Endothelial cell (in vitro differentiated cells): ENCODE data around the gene PLCB2. TPM values are rescaled to one million over a fixed set of nuclear protein-coding genes. Genes with fewer than 3 reads are reported as not detected.

Experiments
- DNase-seq: peaks from one replicate; pipeline ENCODE4 v3.0.0; 2021; ENCODE audit warnings: low spot score
- H3K27ac Mint-ChIP-seq: one replicate; pipeline ENCODE4 v1.8.0; 2021; ENCODE audit warnings: mixed read lengths, inconsistent platforms; ENCODE audit not compliant: unreplicated experiment
- H3K27me3 Mint-ChIP-seq: one replicate; pipeline ENCODE4 v1.8.0; 2021; ENCODE audit warnings: mild to moderate bottlenecking, moderate library complexity, mixed read lengths, inconsistent platforms; ENCODE audit not compliant: unreplicated experiment
- H3K36me3 Mint-ChIP-seq: one replicate; pipeline ENCODE4 v1.8.0; 2021; ENCODE audit warnings: mild to moderate bottlenecking, low read depth, mixed read lengths, inconsistent platforms; ENCODE audit not compliant: unreplicated experiment
- H3K4me1 Mint-ChIP-seq: one replicate; pipeline ENCODE4 v1.8.0; 2021; ENCODE audit warnings: mild to moderate bottlenecking, mixed read lengths, inconsistent platforms; ENCODE audit not compliant: unreplicated experiment
- H3K4me3 Mint-ChIP-seq: one replicate; pipeline ENCODE4 v1.8.0; 2021; ENCODE audit warnings: mild to moderate bottlenecking, mixed read lengths, inconsistent platforms; ENCODE audit not compliant: unreplicated experiment
- H3K9me3 Mint-ChIP-seq: one replicate; pipeline ENCODE4 v1.8.0; 2021; ENCODE audit warnings: mixed read lengths, inconsistent platforms; ENCODE audit not compliant: unreplicated experiment
- CTCF ChIP-seq: fragments of 200-600 bp; sonication (generic); IDR thresholded peaks from one replicate; pipeline ENCODE4 v1.5.0; 2021; ENCODE audit warnings: antibody characterized with exemption; ENCODE audit not compliant: unreplicated experiment
- total RNA-seq: library from RNA; stranded (reverse); fragmentation: NEBNext Ultra II Directional; extraction: Animal tissue kit (Norgen Biotek cat#: 25700); gene quantifications from one replicate; pipeline ENCODE4 v1.2.1, GENCODE V29; 2021; ENCODE audit not compliant: unreplicated experiment

PLCB2 gene
- total RNA-seq, 1 donor from 2014 or later: 71.3 TPM

GRCh38 chr15:40331026-40331425, 23.3 kb upstream of the PLCB2 start:
- H3K27me3 Mint-ChIP-seq: peaks cover 6% of the 10 kb centered on the region
- H3K4me1 Mint-ChIP-seq: peaks cover 58% of the 10 kb centered on the region
- H3K4me3 Mint-ChIP-seq: no peak overlapping the region
- no peaks in the 10 kb centered on the region for H3K9me3 Mint-ChIP-seq
- no peak overlapping the region for H3K27ac Mint-ChIP-seq
- no peak for TF ChIP-seq CTCF
- no peaks in the 10 kb centered on the region for H3K36me3 Mint-ChIP-seq
- no peak for DNase-seq

GRCh38 chr15:40330368-40330836, 22.7 kb upstream of the PLCB2 start:
- H3K36me3 Mint-ChIP-seq: no peaks in the 10 kb centered on the region
- no peak overlapping the region for H3K27ac Mint-ChIP-seq
- DNase-seq: no peak
- peaks cover 5% of the 10 kb centered on the region for H3K27me3 Mint-ChIP-seq
- H3K4me3 Mint-ChIP-seq: no peak overlapping the region
- H3K9me3 Mint-ChIP-seq: no peaks in the 10 kb centered on the region
- H3K4me1 Mint-ChIP-seq: peaks cover 62% of the 10 kb centered on the region
- no peak for TF ChIP-seq CTCF

DNA sequence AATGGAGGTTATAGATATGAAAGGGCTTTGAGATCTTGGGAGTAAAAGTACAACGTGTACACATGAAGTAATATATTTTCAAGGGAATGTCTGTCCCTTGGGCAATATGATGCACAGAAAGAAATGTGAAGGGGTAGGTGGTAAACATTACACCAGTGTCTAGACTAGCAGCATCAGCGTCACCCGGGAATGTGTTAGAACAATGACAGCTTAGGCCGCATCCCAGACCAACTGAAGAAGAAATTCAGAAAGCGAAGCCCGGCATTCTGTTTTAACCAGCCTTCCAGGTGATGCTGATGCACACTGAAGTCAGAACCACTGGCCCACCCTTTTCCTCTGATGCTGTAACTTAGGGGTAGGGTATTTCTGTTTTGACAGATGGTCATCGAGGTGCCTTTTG, 22.1 kb upstream of the PLCB2 start:
- no peak for TF ChIP-seq CTCF
- no peak for DNase-seq
- no peak overlapping the region for H3K4me3 Mint-ChIP-seq
- no peaks in the 10 kb centered on the region for H3K36me3 Mint-ChIP-seq
- peaks cover 68% of the 10 kb centered on the region for H3K4me1 Mint-ChIP-seq
- peaks cover 7% of the 10 kb centered on the region for H3K27me3 Mint-ChIP-seq
- H3K9me3 Mint-ChIP-seq: no peaks in the 10 kb centered on the region
- H3K27ac Mint-ChIP-seq: no peak overlapping the region

DNA sequence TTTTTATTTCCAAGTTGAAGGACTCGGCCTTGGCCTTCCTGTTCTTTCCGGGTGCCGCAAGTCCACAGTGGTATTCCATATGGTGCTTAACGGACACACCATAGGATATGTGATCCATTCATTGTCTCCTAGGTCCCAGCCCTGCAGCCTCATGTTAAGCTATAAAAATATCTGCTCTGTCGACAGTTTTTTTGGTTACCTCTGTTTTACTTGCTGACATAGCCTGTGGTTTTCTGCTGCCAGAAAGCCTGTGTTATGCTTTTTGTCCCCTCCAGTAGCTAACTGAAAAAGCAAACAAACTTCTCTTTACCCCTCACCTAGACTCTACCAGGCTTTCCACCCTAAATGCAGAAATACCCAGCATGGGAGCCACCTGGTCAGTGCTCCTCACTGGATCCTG, 21.0 kb upstream of the PLCB2 start:
- Mint-ChIP-seq H3K4me1 (peaks cover 62% of the 10 kb centered on the region), H3K9me3 (no peaks in the 10 kb centered on the region), H3K27ac (no peak overlapping the region), H3K36me3 (no peaks in the 10 kb centered on the region), H3K27me3 (peaks cover 9% of the 10 kb centered on the region), H3K4me3 (no peak overlapping the region)
- TF ChIP-seq CTCF: no peak
- DNase-seq: no peak

DNA sequence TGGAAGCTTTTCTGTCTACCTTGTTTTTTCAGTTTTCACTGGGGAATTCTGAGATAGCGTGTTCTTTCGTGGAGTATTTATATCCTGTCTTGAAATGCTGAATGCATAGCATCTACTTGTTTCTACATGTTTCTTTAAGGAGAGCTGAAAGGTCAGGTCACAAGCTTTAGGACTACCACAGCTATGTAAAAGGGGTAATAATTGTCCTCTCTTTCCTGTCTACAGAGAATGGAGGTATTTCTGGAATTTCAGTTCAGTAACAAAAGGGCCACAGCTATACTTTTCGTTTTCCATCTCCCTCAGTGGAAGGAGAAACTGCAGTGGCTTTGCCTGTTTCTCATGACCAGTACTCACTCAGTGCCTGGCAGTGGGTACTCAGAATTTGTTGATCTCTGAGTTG, 20.4 kb upstream of the PLCB2 start:
- H3K27ac Mint-ChIP-seq: no peak overlapping the region
- no peak overlapping the region for H3K4me3 Mint-ChIP-seq
- H3K4me1 Mint-ChIP-seq: peaks cover 58% of the 10 kb centered on the region

More for the DNA sequence above, 20.4 kb upstream of the PLCB2 start:
- TF ChIP-seq CTCF: no peak
- no peaks in the 10 kb centered on the region for H3K36me3 Mint-ChIP-seq
- H3K27me3 Mint-ChIP-seq: peaks cover 8% of the 10 kb centered on the region
- H3K9me3 Mint-ChIP-seq: no peaks in the 10 kb centered on the region
- DNase-seq: no peak
